ENCODE results near the gene ZNRF3. TPM values are rescaled to one million over a fixed set of nuclear protein-coding genes. Genes with fewer than 3 reads are reported as not detected.
A peak's percentile ranks its signal among the peaks of the same experiment; 100 is the strongest.

The ZNRF3 gene
- total and polyA plus RNA-seq, 8 donors: 8.8 to 30.4 (median 27.2) TPM

- Histone ChIP-seq H3K27ac (no peak overlapping the region), H3K4me3 (no peak overlapping the region), H3K4me1 (peaks cover under 1% of the 10 kb centered on the region in 2 donors), H3K9me3 (no peaks in the 10 kb centered on the region), H3K27me3 (no peaks in the 10 kb centered on the region), H3K36me3 (no peaks in the 10 kb centered on the region)
- TF ChIP-seq CTCF (IDR thresholded peaks at IDR 0.05): no peak
- no peak for DNase-seq
- intact Hi-C loops (cut with DNase I): no loop called here
- ATAC-seq: no peak
Measured at GRCh38 chr22:28994522-28994921, 111.2 kb downstream of the ZNRF3 start.

DNA sequence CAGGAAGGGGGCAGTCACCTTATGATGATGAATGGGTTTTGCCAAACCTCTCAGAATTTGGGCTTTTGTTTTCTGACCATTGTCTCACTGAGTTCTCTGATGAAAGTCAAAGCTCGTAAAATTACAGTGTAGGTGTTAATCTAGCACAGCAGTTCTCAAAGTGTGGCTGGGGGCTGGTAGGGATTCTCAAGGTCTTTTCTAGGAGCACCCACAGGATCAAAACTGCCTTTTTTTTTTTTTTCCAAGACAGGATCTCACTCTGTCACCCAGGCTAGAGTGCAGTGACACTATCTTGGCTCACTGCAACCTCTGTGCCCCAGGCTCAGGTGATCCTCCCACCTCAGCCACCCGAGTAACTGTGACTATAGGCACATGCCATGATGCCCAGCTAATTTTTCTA is 112.2 kb downstream of the ZNRF3 start:
- Histone ChIP-seq H3K36me3 (no peaks in the 10 kb centered on the region), H3K9me3 (no peaks in the 10 kb centered on the region), H3K4me3 (no peak overlapping the region), H3K27me3 (no peaks in the 10 kb centered on the region), H3K27ac (no peak overlapping the region), H3K4me1 (peaks cover 0 to 3% of the 10 kb centered on the region in 2 donors)
- DNase-seq (no peak), ATAC-seq (no peak)
- TF ChIP-seq CTCF (IDR thresholded peaks at IDR 0.05): no peak
- intact Hi-C loops (cut with DNase I): no loop called here

GRCh38 chr22:28997342-28997741 is 114.0 kb downstream of the ZNRF3 start:
- H3K4me3 ChIP-seq: no peak overlapping the region
- H3K9me3 ChIP-seq: no peaks in the 10 kb centered on the region
- no peaks in the 10 kb centered on the region for H3K36me3 ChIP-seq
- intact Hi-C loops (cut with DNase I): no loop called here
- TF ChIP-seq CTCF (IDR thresholded peaks at IDR 0.05): no peak
- ATAC-seq: no peak
- H3K4me1 ChIP-seq: peaks cover 0 to 3% of the 10 kb centered on the region in 2 donors
- H3K27me3 ChIP-seq: no peaks in the 10 kb centered on the region
- no peak overlapping the region for H3K27ac ChIP-seq
- DNase-seq: no peak

DNA sequence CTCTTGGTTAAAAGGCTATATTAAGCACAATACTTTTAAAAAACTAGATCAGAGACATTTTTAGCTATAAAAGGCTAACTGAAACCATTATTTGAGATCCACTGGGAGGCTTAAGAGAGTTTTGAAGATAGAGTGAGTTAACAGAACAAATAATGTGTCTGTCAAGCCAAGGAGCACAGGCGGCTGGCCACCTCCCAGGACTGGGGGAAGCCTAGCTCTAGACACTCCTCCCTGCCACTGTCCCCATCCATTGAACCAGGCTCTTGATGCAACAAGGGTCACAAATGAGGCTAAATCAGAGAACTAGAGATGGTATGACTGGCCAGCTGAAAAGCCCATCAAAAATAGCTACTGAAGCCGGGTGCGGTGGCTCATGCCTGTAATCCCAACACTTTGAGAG is 115.3 kb downstream of the ZNRF3 start:
- Histone ChIP-seq H3K4me3 (no peak overlapping the region), H3K9me3 (no peaks in the 10 kb centered on the region), H3K36me3 (no peaks in the 10 kb centered on the region), H3K27me3 (no peaks in the 10 kb centered on the region), H3K27ac (no peak overlapping the region), H3K4me1 (peaks cover 0 to 3% of the 10 kb centered on the region in 2 donors)
- DNase-seq: no peak
- ATAC-seq: peak; percentile 37
- TF ChIP-seq CTCF (IDR thresholded peaks at IDR 0.05): no peak
- intact Hi-C loops (cut with DNase I): no loop called here

DNA sequence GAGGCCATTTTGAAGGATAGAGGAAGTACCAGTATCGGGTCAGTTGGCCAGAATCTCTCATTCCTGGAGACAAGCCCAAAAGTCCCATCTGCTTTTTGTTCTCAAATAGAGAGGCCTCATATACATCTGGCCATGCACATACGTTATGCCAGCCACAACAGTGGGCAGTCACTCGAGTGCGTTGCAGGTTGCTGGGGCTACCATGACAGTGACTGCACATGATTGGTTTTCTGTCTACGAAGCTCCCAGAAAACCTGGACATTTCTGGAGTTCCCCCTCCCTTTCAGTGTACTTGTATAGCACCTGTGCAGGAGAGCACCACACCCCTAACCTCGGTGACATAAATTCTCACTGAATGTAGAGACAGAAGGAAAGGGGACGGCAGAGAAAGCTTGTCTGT is 116.1 kb downstream of the ZNRF3 start:
- no peak overlapping the region for H3K27ac ChIP-seq

More for the DNA sequence above, 116.1 kb downstream of the ZNRF3 start:
- DNase-seq (no peak), ATAC-seq (peak; percentile 22)
- Histone ChIP-seq H3K9me3 (no peaks in the 10 kb centered on the region), H3K27me3 (peaks cover 0 to 8% of the 10 kb centered on the region in 2 donors), H3K36me3 (no peaks in the 10 kb centered on the region), H3K4me3 (no peak overlapping the region), H3K4me1 (peaks cover 0 to 10% of the 10 kb centered on the region in 2 donors)
- no peak for TF ChIP-seq CTCF (IDR thresholded peaks at IDR 0.05)
- intact Hi-C loops (cut with DNase I): no loop called here
